ENCODE measurements around the gene SLK. TPM values are rescaled to one million over a fixed set of nuclear protein-coding genes. Genes with fewer than 3 reads are reported as not detected.
A peak's percentile ranks its signal among the peaks of the same experiment; 100 is the strongest.

SLK gene
- total and polyA plus RNA-seq, 10 of the 15 experiments (the other 5 are each of a cell fraction or from before 2014, with no cell fraction given), result 2.5 to 24.2 (median 11.1) TPM

- intact Hi-C loops (cut with micrococcal nuclease; ENCODE audit: unreplicated experiment) (loop anchor here (5.0 kb wide), 1 partner anchor 52 kb away; the partner anchor contains the start of gene STN1), in situ Hi-C loops (cut with MboI) (loop anchor here (5.0 kb wide), 1 partner anchor 153 kb away; the partner anchor contains the start of gene SFR1)
- H3K4me2 ChIP-seq (ENCODE audit: control insufficient read depth, insufficient read depth), result peak overlapping the region; percentile 89
- ChIA-PET RAD21 (ENCODE audit: unreplicated experiment) (interaction anchor here (0.8 to 3.1 kb wide), 8 partner anchors 10 to 152 kb away, joined by 3 to 15 read pairs (median 3); no protein-coding TSS in a partner anchor), CTCF (interaction anchor here (0.7 to 1.5 kb wide), 9 partner anchors 14 to 155 kb away, joined by 3 to 8 read pairs (median 4); no protein-coding TSS in a partner anchor), SMC1A (ENCODE audit: uncharacterized antibody, unreplicated experiment) (interaction anchor here (0.9 to 3.0 kb wide), 11 partner anchors 10 to 158 kb away, joined by 3 to 9 read pairs (median 5); partner anchors contain the start of gene SFR1), POLR2A (interaction anchor here (0.9 to 1.2 kb wide), 5 partner anchors 14 to 153 kb away, joined by 3 to 7 read pairs (median 3); partner anchors contain the start of gene SFR1)
- H3K36me3 ChIP-seq (ENCODE audit: control insufficient read depth in 2 of 2, insufficient read depth in 2 of 2, low read length in 1 of 2), result no peaks in the 10 kb centered on the region
- H3K27ac ChIP-seq (ENCODE audit: control insufficient read depth, insufficient read depth), result 0 out of 2 replicates have a peak overlapping the region, but pooled peaks have one; percentile 11
- BruUV-seq (replicated peaks), result no TSS peak
- H4K20me1 ChIP-seq (ENCODE audit: control insufficient read depth, insufficient read depth), result no peaks in the 10 kb centered on the region
- H3K9me3 ChIP-seq (replicated peaks; ENCODE audit: control insufficient read depth, insufficient read depth, low read length), result no peaks in the 10 kb centered on the region
- peak overlapping the region; percentile 87 for H3K4me3 ChIP-seq
- peaks cover 51% of the 10 kb centered on the region for H3K79me2 ChIP-seq (ENCODE audit: control insufficient read depth, insufficient read depth, low read length)
- FAIRE-seq (no peak), ATAC-seq (peak; percentile 15), DNase-seq (ENCODE audit: low read depth, low spot score) (no peak)
- WGBS (ENCODE audit: insufficient coverage, insufficient replicate concordance, low lambda C conversion rate, missing lambda C conversion rate), result 44% methylated on average over 4 of the region's 4 CpGs
- H3K9ac ChIP-seq (ENCODE audit: control insufficient read depth, insufficient read depth, low read length), result peak overlapping the region; percentile 35
- no peak overlapping the region; the same call in 1 of the 2 replicates for H2AFZ ChIP-seq (ENCODE audit: control insufficient read depth, low read depth, low read length)
- H3K4me1 ChIP-seq (ENCODE audit: control insufficient read depth, insufficient read depth, low read length), result no peaks in the 10 kb centered on the region; the same call in 1 of the 2 replicates
- H3K27me3 ChIP-seq (replicated peaks in 1 of 2; ENCODE audit: control insufficient read depth in 2 of 2, insufficient read depth in 2 of 2, low read length in 1 of 2), result no peaks in the 10 kb centered on the region
- no peak for TF ChIP-seq ZBTB4 (CRISPR knock-in tag; IDR thresholded peaks at IDR 0.05)
- TF ChIP-seq NRF1 (conservative IDR thresholded peaks at IDR 0.05; ENCODE audit: low read depth, low read length), result no peak
- no peak for TF ChIP-seq IRF5 (IDR thresholded peaks at IDR 0.05; ENCODE audit: borderline replicate concordance)
- no peak for TF ChIP-seq NFXL1 (IDR thresholded peaks at IDR 0.05; ENCODE audit: borderline replicate concordance)
- no peak for TF ChIP-seq PAX8 (IDR thresholded peaks at IDR 0.05)
- no peak for TF ChIP-seq KAT2A (conservative IDR thresholded peaks at IDR 0.05; ENCODE audit: control insufficient read depth, low read depth, low read length)
- no peak for TF ChIP-seq CHD1 (IDR thresholded peaks at IDR 0.05; ENCODE audit: low read depth, low read length)
- TF ChIP-seq POLR2AphosphoS5 (IDR thresholded peaks at IDR 0.05; ENCODE audit: low read length), result no peak
- no peak for TF ChIP-seq SREBF1 (IDR thresholded peaks at IDR 0.05; ENCODE audit: low read length)
- TF ChIP-seq TAF1 (IDR thresholded peaks at IDR 0.05; ENCODE audit: borderline replicate concordance, low read depth, low read length), result no peak
- no peak for TF ChIP-seq PRDM15 (CRISPR knock-in tag; IDR thresholded peaks at IDR 0.05)
- no peak for TF ChIP-seq CEBPZ (IDR thresholded peaks at IDR 0.05; ENCODE audit: low read depth, low read length)
Measured at GRCh38 chr10:103969436-103969835, 2.5 kb downstream of the SLK start.

All from GM12878 (cell line).